H1 (cell line): ENCODE measurements around the gene ST6GALNAC3.

Source experiments
- GTF2F1 ChIP-seq: IDR thresholded peaks from 2 replicates; pipeline ENCODE4 v1.6.1; 2012; ENCODE audit warnings: low read depth, low read length, improper control_type of control experiment, borderline replicate concordance
- SIX5 ChIP-seq: IDR thresholded peaks from 2 replicates; pipeline ENCODE4 v1.6.1; 2011; ENCODE audit warnings: mild to moderate bottlenecking, low read depth, low read length
- ZNF274 ChIP-seq: IDR thresholded peaks from 2 replicates; pipeline ENCODE4 v1.7.0; 2012; ENCODE audit warnings: low read length, borderline replicate concordance; ENCODE audit errors: extremely low read depth

GRCh38 chr1:76669131-76669530 lies 594.6 kb downstream of the ST6GALNAC3 start:
- TF ChIP-seq GTF2F1 (no peak), ZNF274 (no peak), SIX5 (no peak)
